OCI-LY3 (cell line): ENCODE data around the gene IMPG2.

ENCODE experiments used
- EZH2phosphoT487 ChIP-seq: fragments of 200-600 bp; shearing (Covaris generic); IDR thresholded peaks from 2 replicates; pipeline ENCODE4 v1.6.1; 2018; ENCODE audit warnings: antibody characterized with exemption, mixed run types, low read depth
- TF ChIP-seq, protein P1 (sequence below): fragments of 200-600, 300-600 bp; sonication (generic); IDR thresholded peaks from 2 replicates; pipeline ENCODE4 v1.5.1; 2014; ENCODE audit warnings: antibody characterized with exemption, low read length, low read depth

DNA sequence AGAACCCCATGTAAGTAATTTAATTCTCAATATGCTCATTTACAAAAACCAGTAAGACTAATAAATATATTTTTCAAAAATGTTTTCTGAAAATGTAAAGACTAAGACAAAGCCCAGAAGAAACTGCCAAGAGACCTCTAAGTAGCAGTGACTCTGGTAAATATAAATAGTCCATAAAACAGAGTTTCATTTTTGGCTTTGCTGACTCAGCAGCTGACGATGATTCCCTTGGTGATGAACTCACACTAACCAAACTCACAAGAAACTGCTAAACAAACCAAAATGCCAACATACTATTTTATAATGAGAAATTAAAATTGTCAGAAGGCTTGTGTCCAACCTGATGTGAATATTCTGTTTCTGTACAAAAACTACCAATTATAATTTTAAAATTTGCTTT lies 31.5 kb upstream of the IMPG2 start:
- TF ChIP-seq, protein P1, sequence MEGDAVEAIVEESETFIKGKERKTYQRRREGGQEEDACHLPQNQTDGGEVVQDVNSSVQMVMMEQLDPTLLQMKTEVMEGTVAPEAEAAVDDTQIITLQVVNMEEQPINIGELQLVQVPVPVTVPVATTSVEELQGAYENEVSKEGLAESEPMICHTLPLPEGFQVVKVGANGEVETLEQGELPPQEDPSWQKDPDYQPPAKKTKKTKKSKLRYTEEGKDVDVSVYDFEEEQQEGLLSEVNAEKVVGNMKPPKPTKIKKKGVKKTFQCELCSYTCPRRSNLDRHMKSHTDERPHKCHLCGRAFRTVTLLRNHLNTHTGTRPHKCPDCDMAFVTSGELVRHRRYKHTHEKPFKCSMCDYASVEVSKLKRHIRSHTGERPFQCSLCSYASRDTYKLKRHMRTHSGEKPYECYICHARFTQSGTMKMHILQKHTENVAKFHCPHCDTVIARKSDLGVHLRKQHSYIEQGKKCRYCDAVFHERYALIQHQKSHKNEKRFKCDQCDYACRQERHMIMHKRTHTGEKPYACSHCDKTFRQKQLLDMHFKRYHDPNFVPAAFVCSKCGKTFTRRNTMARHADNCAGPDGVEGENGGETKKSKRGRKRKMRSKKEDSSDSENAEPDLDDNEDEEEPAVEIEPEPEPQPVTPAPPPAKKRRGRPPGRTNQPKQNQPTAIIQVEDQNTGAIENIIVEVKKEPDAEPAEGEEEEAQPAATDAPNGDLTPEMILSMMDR, result no peak
- no peak for TF ChIP-seq EZH2phosphoT487
